Erythroblast (primary cell): ENCODE results near the gene ARHGAP24.

Source experiments
- GATA1 ChIP-seq: IDR thresholded peaks from 2 replicates; pipeline ENCODE4 v1.6.1; 2011; ENCODE audit warnings: low read depth, mild to moderate bottlenecking, control low read depth, low read length, moderate library complexity
- POLR2A ChIP-seq: IDR thresholded peaks from 2 replicates; pipeline ENCODE4 v1.6.1; 2011; ENCODE audit warnings: mild to moderate bottlenecking, low read length

DNA sequence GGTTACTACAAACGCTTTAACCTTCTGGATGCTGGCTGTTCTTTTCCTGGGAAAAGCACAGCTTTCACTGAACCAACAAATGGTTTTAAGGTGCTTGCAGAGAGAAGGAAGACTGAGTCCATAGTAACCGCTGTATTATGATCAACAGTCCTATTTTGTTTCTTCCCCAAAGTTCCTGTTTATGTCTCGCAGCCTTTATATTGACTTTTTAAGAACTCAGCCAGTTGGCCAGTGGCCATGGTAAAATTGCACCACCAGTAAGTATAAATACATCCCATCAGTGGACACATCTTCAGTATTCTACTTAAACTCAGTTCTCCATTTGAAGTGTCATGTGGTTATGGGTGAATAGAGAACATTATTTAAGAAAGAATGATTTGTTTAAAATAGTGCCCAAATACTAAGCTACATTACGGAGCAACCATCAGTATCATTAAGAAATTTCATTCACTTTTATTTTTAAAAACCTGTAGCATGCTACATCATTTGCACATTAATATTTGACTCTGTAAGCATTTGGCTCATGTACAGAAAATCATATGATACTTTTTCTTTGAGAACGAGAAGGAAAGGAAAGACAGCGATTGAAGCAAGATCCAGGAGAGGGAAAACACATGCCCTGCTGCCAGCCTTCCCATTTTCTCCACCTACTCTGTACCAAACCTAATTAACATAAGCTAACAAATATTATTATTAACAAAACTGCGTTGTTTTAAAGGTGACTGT lies 287.0 kb downstream of the ARHGAP24 start:
- TF ChIP-seq POLR2A (no peak), GATA1 (no peak)
